ENCODE data around the gene RYR2.

GRCh38 chr1:237685551-237685950 lies 643.6 kb downstream of the RYR2 start:
- no peak for TF ChIP-seq CTCF (IDR thresholded peaks at IDR 0.05)
- TF ChIP-seq POLR2A (IDR thresholded peaks at IDR 0.05), result no peak
